Inflammatory macrophage (primary cell): ENCODE measurements around the gene POLR3C.
A peak's percentile ranks its signal among the peaks of the same experiment; 100 is the strongest.

ENCODE experiments used
- DNase-seq, 2 donors: peaks; one replicate each; pipeline ENCODE4 v3.0.0-alpha.2; 2020 to 2022

Gene POLR3C

GRCh38 chr1:145871994-145872924 lies 48.3 kb downstream of the POLR3C start:
- DNase-seq: peak; percentile 58 to 74

- peak in 1 of 2 donors; percentile 19 for DNase-seq
Observed at GRCh38 chr1:145874646-145875045, 50.6 kb downstream of the POLR3C start.

- no peak for DNase-seq
Observed at GRCh38 chr1:145877923-145878486, 54.0 kb downstream of the POLR3C start.

GRCh38 chr1:145878724-145879123 lies 54.7 kb downstream of the POLR3C start:
- no peak for DNase-seq

GRCh38 chr1:145879775-145880174 lies 55.8 kb downstream of the POLR3C start:
- no peak for DNase-seq

- no peak for DNase-seq
Observed at GRCh38 chr1:145884675-145885074, 60.7 kb downstream of the POLR3C start.

- DNase-seq: peak; percentile 79 to 80
Observed at GRCh38 chr1:145885738-145886287, 61.8 kb downstream of the POLR3C start, which contains the start of gene ANKRD35. ANKRD35 (minus strand) TSS chr1:145885866; CDS start chr1:145885758, 108 bp downstream.

GRCh38 chr1:145886390-145886789 lies 62.4 kb downstream of the POLR3C start:
- no peak for DNase-seq

GRCh38 chr1:145886816-145887215 lies 62.8 kb downstream of the POLR3C start:
- DNase-seq: no peak

GRCh38 chr1:145887631-145888030 lies 63.6 kb downstream of the POLR3C start:
- DNase-seq: no peak

GRCh38 chr1:145889722-145890121 lies 65.7 kb downstream of the POLR3C start:
- DNase-seq: no peak

GRCh38 chr1:145891143-145891542 lies 67.1 kb downstream of the POLR3C start:
- DNase-seq: no peak

GRCh38 chr1:145891587-145892485 lies 67.8 kb downstream of the POLR3C start:
- peak; percentile 71 to 76 for DNase-seq

GRCh38 chr1:145892486-145893087 lies 68.6 kb downstream of the POLR3C start:
- DNase-seq: no peak

GRCh38 chr1:145893306-145894055 lies 69.5 kb downstream of the POLR3C start:
- no peak for DNase-seq
